Measurements from ENCODE around the gene GNG12. TPM values are rescaled to one million over a fixed set of nuclear protein-coding genes. Genes with fewer than 3 reads are reported as not detected.
"Not testable (repeated sequence)": the region's sequence is repeated elsewhere in the genome, so short reads cannot be mapped to it uniquely, and the experiment has no call there.

The GNG12 gene
- total RNA-seq, 2 donors from 2014 or later, result 116 to 137 TPM

- ATAC-seq (ENCODE audit: insufficient number of reproducible peaks, low FRiP score, low read depth) (no peak), DNase-seq (ENCODE audit: low spot score) (no peak)
- H3K4me1 ChIP-seq (ENCODE audit: control insufficient read depth in 1 of 2, low read depth in 2 of 2), result no peaks in the 10 kb centered on the region
- TF ChIP-seq CTCF (IDR thresholded peaks at IDR 0.05), result no peak
- H3K4me3 ChIP-seq, result no peak overlapping the region
- H3K27me3 ChIP-seq (replicated peaks; ENCODE audit: insufficient read depth), result no peaks in the 10 kb centered on the region
- H3K27ac ChIP-seq, result no peak overlapping the region
- no peaks in the 10 kb centered on the region for H3K36me3 ChIP-seq
- H3K9me3 ChIP-seq, result no peaks in the 10 kb centered on the region
These were observed 158.8 kb downstream of the GNG12 start for GRCh38 chr1:67674260-67675011.

GRCh38 chr1:67673468-67674201, 159.6 kb downstream of the GNG12 start:
- ATAC-seq (ENCODE audit: insufficient number of reproducible peaks, low FRiP score, low read depth), result no peak
- Histone ChIP-seq H3K27me3 (replicated peaks; ENCODE audit: insufficient read depth) (no peaks in the 10 kb centered on the region), H3K27ac (no peak overlapping the region), H3K4me3 (no peak overlapping the region), H3K9me3 (no peaks in the 10 kb centered on the region), H3K4me1 (ENCODE audit: control insufficient read depth in 1 of 2, low read depth in 2 of 2) (no peaks in the 10 kb centered on the region), H3K36me3 (no peaks in the 10 kb centered on the region)
- TF ChIP-seq CTCF (IDR thresholded peaks at IDR 0.05), result no peak
- DNase-seq (ENCODE audit: low spot score), result no peak

- DNase-seq (ENCODE audit: low spot score), result no peak
- no peaks in the 10 kb centered on the region for H3K9me3 ChIP-seq
- H3K4me1 ChIP-seq (ENCODE audit: control insufficient read depth in 1 of 2, low read depth in 2 of 2), result no peaks in the 10 kb centered on the region
- TF ChIP-seq CTCF (IDR thresholded peaks at IDR 0.05), result no peak
- H3K4me3 ChIP-seq, result no peak overlapping the region
- no peak for ATAC-seq (ENCODE audit: insufficient number of reproducible peaks, low FRiP score, low read depth)
- H3K27ac ChIP-seq, result no peak overlapping the region
- no peaks in the 10 kb centered on the region for H3K36me3 ChIP-seq
- no peaks in the 10 kb centered on the region for H3K27me3 ChIP-seq (replicated peaks; ENCODE audit: insufficient read depth)
These were observed 160.9 kb downstream of the GNG12 start for GRCh38 chr1:67672260-67672803.

- DNase-seq (ENCODE audit: low spot score), result no peak
- no peak for TF ChIP-seq CTCF (IDR thresholded peaks at IDR 0.05)
- H3K27me3 ChIP-seq (replicated peaks; ENCODE audit: insufficient read depth), result no peaks in the 10 kb centered on the region
These were observed 164.6 kb downstream of the GNG12 start for GRCh38 chr1:67668660-67669059.

GRCh38 chr1:67666636-67667035, 166.6 kb downstream of the GNG12 start:
- ATAC-seq (ENCODE audit: insufficient number of reproducible peaks, low FRiP score, low read depth) (no peak), DNase-seq (ENCODE audit: low spot score) (no peak)
- H3K4me1 ChIP-seq (ENCODE audit: control insufficient read depth in 1 of 2, low read depth in 2 of 2), result no peaks in the 10 kb centered on the region
- no peaks in the 10 kb centered on the region for H3K36me3 ChIP-seq
- no peak for TF ChIP-seq CTCF (IDR thresholded peaks at IDR 0.05)
- H3K4me3 ChIP-seq, result no peak overlapping the region
- no peak overlapping the region for H3K27ac ChIP-seq
- H3K27me3 ChIP-seq (replicated peaks; ENCODE audit: insufficient read depth), result no peaks in the 10 kb centered on the region
- no peaks in the 10 kb centered on the region for H3K9me3 ChIP-seq

More at GRCh38 chr1:67668660-67669059, 164.6 kb downstream of the GNG12 start:
- Histone ChIP-seq H3K4me3 (no peak overlapping the region), H3K9me3 (no peaks in the 10 kb centered on the region), H3K36me3 (no peaks in the 10 kb centered on the region), H3K27ac (no peak overlapping the region), H3K4me1 (ENCODE audit: control insufficient read depth in 1 of 2, low read depth in 2 of 2) (no peaks in the 10 kb centered on the region)
- ATAC-seq (ENCODE audit: insufficient number of reproducible peaks, low FRiP score, low read depth), result no peak

GRCh38 chr1:67665307-67665706, 168.0 kb downstream of the GNG12 start:
- not testable (repeated sequence) for H3K4me1 ChIP-seq (ENCODE audit: control insufficient read depth in 1 of 2, low read depth in 2 of 2); ATAC-seq (ENCODE audit: insufficient number of reproducible peaks, low FRiP score, low read depth); DNase-seq (ENCODE audit: low spot score); H3K27me3 ChIP-seq (replicated peaks; ENCODE audit: insufficient read depth); H3K27ac ChIP-seq; H3K4me3 ChIP-seq; H3K36me3 ChIP-seq; H3K9me3 ChIP-seq
